ENCODE data around the gene TBL3.

The TBL3 gene

GRCh38 chr16:1984347-1985225 is 12.7 kb downstream of the TBL3 start:
- no peak for DNase-seq

GRCh38 chr16:1985466-1986150 is 13.8 kb downstream of the TBL3 start:
- DNase-seq, result no peak

GRCh38 chr16:1987198-1987597 is 15.3 kb downstream of the TBL3 start:
- no peak for DNase-seq

- DNase-seq, result no peak
Observed at GRCh38 chr16:1989209-1990100, 17.6 kb downstream of the TBL3 start, which contains the start of gene SYNGR3. Gene SYNGR3 (plus strand): TSS chr16:1989970. CDS start chr16:1990103, 133 bp downstream.

GRCh38 chr16:1990101-1990350 is 18.2 kb downstream of the TBL3 start:
- no peak for DNase-seq

GRCh38 chr16:1990351-1991134 is 18.7 kb downstream of the TBL3 start:
- DNase-seq, result no peak

- DNase-seq, result no peak
Observed at GRCh38 chr16:1991135-1991551, 19.3 kb downstream of the TBL3 start.

GRCh38 chr16:1991588-1991947 is 19.7 kb downstream of the TBL3 start:
- DNase-seq, result no peak

GRCh38 chr16:1991948-1992703 is 20.3 kb downstream of the TBL3 start:
- peak; percentile 92 for DNase-seq

- DNase-seq, result no peak
Observed at GRCh38 chr16:1992704-1993317, 21.0 kb downstream of the TBL3 start.

- DNase-seq, result no peak
Observed at GRCh38 chr16:1993731-1994131, 21.9 kb downstream of the TBL3 start.

- DNase-seq, result no peak
Observed at GRCh38 chr16:1997494-1998359, 25.9 kb downstream of the TBL3 start.

GRCh38 chr16:1998360-1998835 is 26.5 kb downstream of the TBL3 start:
- no peak for DNase-seq

- no peak for DNase-seq
Observed at GRCh38 chr16:1998852-1999801, 27.3 kb downstream of the TBL3 start.

- DNase-seq, result no peak
Observed at GRCh38 chr16:1999866-2000514, 28.1 kb downstream of the TBL3 start.

GRCh38 chr16:2001035-2001434 is 29.2 kb downstream of the TBL3 start:
- no peak for DNase-seq

- DNase-seq, result no peak
Observed at GRCh38 chr16:2001456-2002355, 29.9 kb downstream of the TBL3 start.

Data from fibroblast of skin of right quadriceps (primary cell).